H1 (cell line): ENCODE data around the gene FIGNL1. TPM values are rescaled to one million over a fixed set of nuclear protein-coding genes. Genes with fewer than 3 reads are reported as not detected.

Experiments used
- CTCF ChIA-PET: fragments of 300-600 bp; sonication (Branson Sonifier 250); formaldehyde crosslinking; loops from one replicate; lab custom pipeline; 2021; ENCODE audit not compliant: partially characterized antibody; lab: Charles Lee
- POLR2A ChIA-PET: fragments of 300-600 bp; sonication (Branson Sonifier 250); formaldehyde crosslinking; loops from one replicate; lab custom pipeline; 2021; ENCODE audit warnings: inconsistent platforms; ENCODE audit not compliant: partially characterized antibody; lab: Charles Lee
- DNase-seq, 2 experiments: peaks; one replicate each; pipeline versions ENCODE4 v3.0.0 to v3.0.0-alpha.2; 2010 to 2022; ENCODE audit warnings: low spot score in 2 of 2, low read depth in 1 of 2, mixed read lengths in 1 of 2
- FAIRE-seq: peaks from 2 replicates; lab custom pipeline; 2011; peaks lifted over from hg19 to GRCh38; lab: Jason Lieb, UNC
- H2AFZ ChIP-seq: 2 replicates; pipeline ENCODE4 v1.8.1; 2012; ENCODE audit warnings: low read length, inconsistent platforms
- H2AK5ac ChIP-seq: 2 replicates; pipeline ENCODE4 v1.6.1; 2013; ENCODE audit warnings: low read depth, low read length
- H2BK120ac ChIP-seq: replicated peaks from 2 replicates; pipeline ENCODE3; 2013; ENCODE audit warnings: low read depth, low read length, inconsistent platforms
- H2BK12ac ChIP-seq: 2 replicates; pipeline ENCODE4 v1.6.1; 2013; ENCODE audit warnings: low read depth, low read length
- H2BK15ac ChIP-seq: 2 replicates; pipeline ENCODE4 v1.6.1; 2013; ENCODE audit warnings: low read length
- H2BK20ac ChIP-seq: 2 replicates; pipeline ENCODE4 v1.6.1; 2013; ENCODE audit warnings: low read length
- H2BK5ac ChIP-seq: 2 replicates; pipeline ENCODE4 v1.6.1; 2013; ENCODE audit warnings: low read depth, low read length
- H3K14ac ChIP-seq: 2 replicates; pipeline ENCODE4 v1.6.1; 2013; ENCODE audit warnings: inconsistent platforms; ENCODE audit not compliant: insufficient read length
- H3K18ac ChIP-seq: 2 replicates; pipeline ENCODE4 v1.6.1; 2013; ENCODE audit warnings: low read length; ENCODE audit errors: extremely low read depth
- H3K23ac ChIP-seq: 2 replicates; pipeline ENCODE4 v1.6.1; 2013; ENCODE audit warnings: inconsistent platforms; ENCODE audit not compliant: insufficient read length
- H3K23me2 ChIP-seq: 2 replicates; pipeline ENCODE4 v1.6.1; 2013; ENCODE audit warnings: low read depth, low read length
- H3K27ac ChIP-seq: 2 replicates; pipeline ENCODE4 v1.6.1; 2011; ENCODE audit warnings: low read depth, low read length, inconsistent platforms
- H3K27me3 ChIP-seq, 4 experiments: replicated peaks in 1 of 4; 1 replicate in 1 of 4; 2 replicates in 3 of 4; pipeline versions ENCODE4 v1.6.1 to v1.8.1; 2011 to 2013; ENCODE audit warnings: low read length in 3 of 4, mild to moderate bottlenecking in 3 of 4, inconsistent platforms in 2 of 4, mixed read lengths in 2 of 4, moderate library complexity in 1 of 4; ENCODE audit not compliant: control insufficient read depth in 3 of 4, insufficient read depth in 3 of 4; ENCODE audit errors: extremely low read depth in 1 of 4
- H3K36me3 ChIP-seq, 4 experiments: 2 replicates each; pipeline versions ENCODE4 v1.6.1 to v1.8.1; 2011 to 2013; ENCODE audit warnings: mild to moderate bottlenecking in 4 of 4, low read length in 3 of 4, moderate library complexity in 2 of 4, control low read depth in 1 of 4, inconsistent platforms in 1 of 4; ENCODE audit not compliant: insufficient read depth in 4 of 4, control insufficient read depth in 2 of 4
- H3K4ac ChIP-seq: replicated peaks from 2 replicates; pipeline ENCODE3; 2013; ENCODE audit warnings: low read length, low read depth, mixed read lengths, inconsistent platforms; ENCODE audit not compliant: insufficient read length
- H3K4me1 ChIP-seq, 4 experiments: replicated peaks in 1 of 4; 1 replicate in 1 of 4; 2 replicates in 3 of 4; pipeline versions ENCODE4 v1.6.1 to v1.8.1; 2011 to 2013; ENCODE audit warnings: low read length in 3 of 4, inconsistent platforms in 2 of 4, mixed read lengths in 1 of 4; ENCODE audit not compliant: insufficient read depth in 4 of 4, control insufficient read depth in 3 of 4
- H3K4me2 ChIP-seq, 2 experiments: 2 replicates each; pipeline versions ENCODE4 v1.6.1 to v1.8.1; 2011 to 2013; ENCODE audit warnings: low read depth in 2 of 2, low read length in 2 of 2, control low read depth in 1 of 2, inconsistent platforms in 1 of 2, mild to moderate bottlenecking in 1 of 2; ENCODE audit not compliant: insufficient read depth in 1 of 2
- H3K4me3 ChIP-seq, 4 experiments: fragments of 200-600, 300-600 bp in 1 of 4; sonication (generic), shearing (Covaris generic), sonication (Bioruptor Twin) in 1 of 4; 2 replicates each; pipeline versions ENCODE4 v1.5.1 to v1.8.1; 2011 to 2016; ENCODE audit warnings: low read length in 4 of 4, low read depth in 3 of 4, control low read depth in 2 of 4, inconsistent platforms in 2 of 4, mild to moderate bottlenecking in 2 of 4, mixed read lengths in 1 of 4, moderate library complexity in 1 of 4; ENCODE audit not compliant: insufficient read depth in 2 of 4; ENCODE audit errors: extremely low read depth in 1 of 4
- H3K56ac ChIP-seq: replicated peaks from 2 replicates; pipeline ENCODE3; 2013; ENCODE audit warnings: low read depth, mild to moderate bottlenecking, mixed read lengths, low read length, inconsistent platforms; ENCODE audit not compliant: insufficient read length
- H3K79me1 ChIP-seq: 2 replicates; pipeline ENCODE4 v1.6.1; 2013; ENCODE audit warnings: low read depth, low read length, control low read depth
- H3K79me2 ChIP-seq, 2 experiments: 2 replicates each; pipeline versions ENCODE4 v1.6.1 to v1.8.1; 2012 to 2013; ENCODE audit warnings: low read length in 2 of 2, mild to moderate bottlenecking in 2 of 2, inconsistent platforms in 1 of 2; ENCODE audit not compliant: insufficient read depth in 2 of 2, control insufficient read depth in 1 of 2
- H3K9ac ChIP-seq, 4 experiments: replicated peaks in 1 of 4; 1 replicate in 1 of 4; 2 replicates in 3 of 4; pipeline versions ENCODE4 v1.6.1 to v1.8.1; 2011 to 2013; ENCODE audit warnings: low read depth in 3 of 4, low read length in 3 of 4, control low read depth in 2 of 4, mild to moderate bottlenecking in 2 of 4, moderate library complexity in 2 of 4, inconsistent platforms in 1 of 4; ENCODE audit errors: extremely low read depth in 1 of 4
- H3K9me3 ChIP-seq, 2 experiments: 2 replicates each; pipeline versions ENCODE4 v1.6.1 to v1.8.1; 2012 to 2013; ENCODE audit warnings: mild to moderate bottlenecking in 2 of 2, moderate library complexity in 2 of 2, control low read depth in 1 of 2, inconsistent platforms in 1 of 2, low read depth in 1 of 2, low read length in 1 of 2, mixed read lengths in 1 of 2; ENCODE audit not compliant: insufficient read depth in 2 of 2
- H4K20me1 ChIP-seq, 2 experiments: replicated peaks in 1 of 2; 2 replicates each; pipeline versions ENCODE3 to v1.8.1; 2011 to 2013; ENCODE audit warnings: inconsistent platforms in 2 of 2, low read length in 2 of 2, mild to moderate bottlenecking in 1 of 2; ENCODE audit not compliant: insufficient read depth in 2 of 2, control insufficient read depth in 1 of 2
- H4K5ac ChIP-seq: 2 replicates; pipeline ENCODE4 v1.6.1; 2013; ENCODE audit warnings: low read length, low read depth, mixed read lengths, inconsistent platforms; ENCODE audit not compliant: insufficient read length
- H4K8ac ChIP-seq: 2 replicates; pipeline ENCODE4 v1.8.0; 2013; ENCODE audit warnings: mild to moderate bottlenecking, moderate library complexity, low read length, inconsistent platforms; ENCODE audit not compliant: insufficient read depth; ENCODE audit errors: extremely low read depth
- H4K91ac ChIP-seq: replicated peaks from 2 replicates; pipeline ENCODE3; 2013; ENCODE audit warnings: low read length, mixed read lengths, inconsistent platforms; ENCODE audit not compliant: insufficient read length
- ASH2L ChIP-seq: fragments of 200-600, 300-600 bp; sonication (generic); IDR thresholded peaks from one replicate; pipeline ENCODE4 v1.7.1; 2017; ENCODE audit warnings: low read length
- EGR1 ChIP-seq: IDR thresholded peaks from 2 replicates; pipeline ENCODE4 v1.6.1; 2011; ENCODE audit warnings: low read depth, low read length, borderline replicate concordance
- GABPA ChIP-seq: IDR thresholded peaks from 2 replicates; pipeline ENCODE4 v1.6.1; 2011; ENCODE audit warnings: mild to moderate bottlenecking, low read length, moderate library complexity, borderline replicate concordance; ENCODE audit not compliant: insufficient read depth
- HDAC2 ChIP-seq, 2 experiments: fragments of 300-600 bp in 1 of 2; sonication (generic) in 1 of 2; IDR thresholded peaks; 2 replicates each; pipeline ENCODE4 v1.6.1; 2011 to 2012; ENCODE audit warnings: low read depth in 2 of 2, low read length in 2 of 2, mild to moderate bottlenecking in 2 of 2, moderate library complexity in 2 of 2, borderline replicate concordance in 1 of 2, inconsistent platforms in 1 of 2
- SP1 ChIP-seq: IDR thresholded peaks from 2 replicates; pipeline ENCODE4 v1.6.1; 2011; ENCODE audit warnings: low read depth, low read length
- polyA plus RNA-seq, 7 experiments: library from polyadenylated mRNA; depleted of rRNA in 3 of 7; stranded (reverse) in 5 of 7; unstranded in 2 of 7; fragments of >200 nt in 5 of 7; fragments of 200-250 nt in 2 of 7; gene quantifications; 1 replicate in 5 of 7; 2 replicates in 1 of 7; 4 replicates in 1 of 7; pipeline versions ENCODE4 v1.2.1 to v1.2.3, GENCODE V29; 2011 to 2013; ENCODE audit warnings: missing spikeins in 2 of 7, mixed read lengths in 2 of 7
- total RNA-seq: library from RNA; stranded (reverse); fragmentation: NEBNext Ultra II Directional; extraction: Animal tissue kit (Norgen Biotek cat#: 25700); gene quantifications from 2 replicates; pipeline ENCODE4 v1.2.1, GENCODE V29; 2021

Gene FIGNL1
- total and polyA plus RNA-seq, 2 of the 8 experiments (the other 6 are each of a cell fraction or from before 2014, with no cell fraction given) = 6.5 to 9.9 TPM

DNA sequence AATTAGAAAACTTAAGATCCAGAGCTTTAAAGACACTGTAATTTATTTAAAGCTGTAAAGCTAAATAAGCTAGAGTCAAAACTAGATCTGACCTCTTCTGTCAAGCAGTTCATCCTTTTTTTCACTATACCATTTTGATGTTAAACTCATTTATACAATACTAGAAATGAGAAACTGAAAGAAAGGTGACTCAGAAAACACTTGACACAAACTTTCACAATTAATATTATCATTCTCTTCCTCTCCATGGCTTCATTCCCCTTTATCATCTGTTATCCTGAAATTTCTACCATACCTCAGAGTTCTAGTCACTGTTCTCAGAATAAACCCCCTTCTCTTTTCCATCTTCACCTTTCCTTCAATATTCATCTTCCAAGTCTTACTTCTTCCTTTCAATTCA, 1.3 kb downstream of the FIGNL1 start:
- H4K5ac ChIP-seq = no peak overlapping the region
- H4K8ac ChIP-seq = no peak overlapping the region
- no peaks in the 10 kb centered on the region for H4K20me1 ChIP-seq
- ChIA-PET CTCF (interaction anchor here (1.0 to 1.4 kb wide), 4 partner anchors 21 to 702 kb away, joined by 3 to 4 read pairs (median 3); no protein-coding TSS in a partner anchor), POLR2A (no interaction called here)
- H2BK15ac ChIP-seq = no peak overlapping the region
- H3K4me2 ChIP-seq = no peak overlapping the region; a peak in 1 of 4 replicates
- no peak overlapping the region for H2BK20ac ChIP-seq
- DNase-seq (no peak), FAIRE-seq (no peak)
- no peak overlapping the region for H2AFZ ChIP-seq
- no peak overlapping the region for H3K56ac ChIP-seq
- no peak overlapping the region for H3K14ac ChIP-seq
- H2BK120ac ChIP-seq = no peak overlapping the region
- peaks cover 0 to 9% (median 5%) of the 10 kb centered on the region in 4 experiments; a peak in 3 of 8 replicates for H3K36me3 ChIP-seq
- H3K4ac ChIP-seq = no peak overlapping the region
- no peak overlapping the region for H2BK5ac ChIP-seq
- H2BK12ac ChIP-seq = no peak overlapping the region
- no peak overlapping the region for H3K23ac ChIP-seq
- no peaks in the 10 kb centered on the region for H3K9me3 ChIP-seq
- TF ChIP-seq ASH2L = no peak
- TF ChIP-seq EGR1 = no peak
- TF ChIP-seq SP1 = no peak
- no peak for TF ChIP-seq HDAC2 (IDR thresholded peaks at IDR 0.05; ENCODE audit: borderline replicate concordance in 1 of 2, low read depth in 2 of 2, low read length in 2 of 2)
- TF ChIP-seq GABPA = no peak
- no peaks in the 10 kb centered on the region for H3K79me2 ChIP-seq
- no peak overlapping the region for H3K18ac ChIP-seq
- H2AK5ac ChIP-seq = no peak overlapping the region
- no peak overlapping the region for H3K9ac ChIP-seq
- H3K79me1 ChIP-seq = no peaks in the 10 kb centered on the region
- H3K4me1 ChIP-seq = peaks cover 2 to 5% (median 3%) of the 10 kb centered on the region in 4 experiments; a peak in 6 of 7 replicates
- no peak overlapping the region for H4K91ac ChIP-seq
- H3K27me3 ChIP-seq = peaks cover 0 to 5% (median 5%) of the 10 kb centered on the region in 4 experiments; a peak in 4 of 7 replicates
- H3K27ac ChIP-seq = no peak overlapping the region
- no peaks in the 10 kb centered on the region; the same call in 1 of the 2 replicates for H3K23me2 ChIP-seq
- H3K4me3 ChIP-seq = no peak overlapping the region
